LNCaP clone FGC (cell line): ENCODE results near the gene PWWP2B.
A peak's percentile ranks its signal among the peaks of the same experiment; 100 is the strongest.

Source experiments
- DNase-seq: peaks from one replicate; pipeline ENCODE4 v3.0.0-alpha.2; 2011; ENCODE audit warnings: low read depth
- H3K4me3 ChIP-seq: 2 replicates; pipeline ENCODE4 v1.5.1; 2011; ENCODE audit warnings: mild to moderate bottlenecking, low read depth, low read length, control low read depth
- TF ChIP-seq, protein P1 (sequence below): IDR thresholded peaks from 2 replicates; pipeline ENCODE4 v1.5.1; 2012; ENCODE audit warnings: mild to moderate bottlenecking; ENCODE audit not compliant: control insufficient read depth, insufficient read depth; ENCODE audit errors: extremely low read depth

Gene PWWP2B

DNA sequence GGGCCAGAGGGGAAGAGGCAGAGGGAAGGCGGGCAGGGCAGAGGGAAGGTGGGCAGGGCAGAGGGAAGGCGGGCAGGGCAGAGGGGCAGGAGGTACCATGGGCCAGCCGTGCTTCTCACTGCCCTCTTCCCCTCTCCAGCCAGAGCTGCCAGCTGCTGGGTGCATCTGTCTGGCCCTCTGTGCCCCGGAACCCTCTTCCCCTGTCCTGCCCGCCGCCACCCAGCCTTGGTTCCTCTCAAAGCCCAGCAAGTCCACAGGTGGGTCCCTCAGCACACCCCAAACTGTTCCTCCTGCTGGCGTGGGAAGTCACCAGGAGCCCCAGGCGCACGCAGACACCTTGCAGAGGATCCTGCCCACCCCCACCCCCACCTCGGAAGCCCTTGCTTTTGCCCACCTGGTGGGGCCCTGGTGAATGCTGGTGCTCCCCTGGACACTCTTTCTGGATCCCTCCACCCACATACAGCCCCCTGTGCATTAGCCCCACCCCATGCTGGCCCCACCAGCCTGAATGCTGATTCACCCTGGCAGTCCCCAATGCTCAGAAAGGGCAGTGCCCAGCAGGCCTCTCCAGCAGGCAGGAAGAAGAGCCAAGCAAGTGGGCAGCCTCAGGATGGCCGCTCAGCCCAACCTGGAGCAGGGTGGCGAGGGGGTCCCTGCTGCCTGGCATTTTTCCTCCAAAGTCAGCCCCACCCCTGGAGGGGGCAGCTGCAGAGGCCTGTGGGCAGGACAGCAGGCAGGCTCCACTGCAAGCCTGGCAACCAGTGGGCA lies 1.9 kb upstream of the PWWP2B start:
- peak overlapping the region; percentile 51 for H3K4me3 ChIP-seq
- no peak for DNase-seq
- TF ChIP-seq, protein P1, sequence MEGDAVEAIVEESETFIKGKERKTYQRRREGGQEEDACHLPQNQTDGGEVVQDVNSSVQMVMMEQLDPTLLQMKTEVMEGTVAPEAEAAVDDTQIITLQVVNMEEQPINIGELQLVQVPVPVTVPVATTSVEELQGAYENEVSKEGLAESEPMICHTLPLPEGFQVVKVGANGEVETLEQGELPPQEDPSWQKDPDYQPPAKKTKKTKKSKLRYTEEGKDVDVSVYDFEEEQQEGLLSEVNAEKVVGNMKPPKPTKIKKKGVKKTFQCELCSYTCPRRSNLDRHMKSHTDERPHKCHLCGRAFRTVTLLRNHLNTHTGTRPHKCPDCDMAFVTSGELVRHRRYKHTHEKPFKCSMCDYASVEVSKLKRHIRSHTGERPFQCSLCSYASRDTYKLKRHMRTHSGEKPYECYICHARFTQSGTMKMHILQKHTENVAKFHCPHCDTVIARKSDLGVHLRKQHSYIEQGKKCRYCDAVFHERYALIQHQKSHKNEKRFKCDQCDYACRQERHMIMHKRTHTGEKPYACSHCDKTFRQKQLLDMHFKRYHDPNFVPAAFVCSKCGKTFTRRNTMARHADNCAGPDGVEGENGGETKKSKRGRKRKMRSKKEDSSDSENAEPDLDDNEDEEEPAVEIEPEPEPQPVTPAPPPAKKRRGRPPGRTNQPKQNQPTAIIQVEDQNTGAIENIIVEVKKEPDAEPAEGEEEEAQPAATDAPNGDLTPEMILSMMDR: no peak

GRCh38 chr10:132395704-132396493 lies 1.1 kb upstream of the PWWP2B start:
- DNase-seq: no peak
- H3K4me3 ChIP-seq: peak overlapping the region; percentile 51
- TF ChIP-seq, protein P1: no peak

DNA sequence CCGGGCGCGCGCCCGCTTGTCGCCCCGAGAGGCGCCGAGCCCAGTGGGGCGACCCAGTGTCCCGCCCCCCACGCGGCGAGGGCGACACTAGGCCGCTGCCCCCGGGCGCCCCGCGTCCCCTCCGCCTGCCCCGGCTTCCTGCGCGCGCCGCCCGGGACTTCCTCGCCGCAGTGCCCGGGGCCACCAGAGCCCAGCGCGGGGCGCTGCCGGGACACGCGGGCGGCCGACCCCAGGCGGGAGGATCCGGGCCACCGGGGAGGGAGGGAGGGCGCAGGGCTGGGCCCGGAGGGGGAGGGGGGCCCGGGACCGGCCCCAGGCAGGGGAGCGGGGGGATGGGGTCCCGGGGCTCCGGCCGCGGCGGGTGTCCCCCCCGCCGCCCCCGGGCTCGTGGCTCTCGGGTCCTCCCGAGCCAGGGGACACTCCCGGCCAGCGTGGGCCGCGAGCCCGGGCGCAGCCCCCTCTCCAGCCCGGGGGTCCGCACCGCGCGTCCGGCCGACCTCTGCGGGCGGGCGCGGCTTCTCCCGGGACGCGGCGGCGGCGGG lies 435 bp upstream of the PWWP2B start:
- peak overlapping the region; percentile 51 for H3K4me3 ChIP-seq
- TF ChIP-seq, protein P1: peak; percentile 34; the same call in 1 of the 2 replicates
- no peak for DNase-seq

DNA sequence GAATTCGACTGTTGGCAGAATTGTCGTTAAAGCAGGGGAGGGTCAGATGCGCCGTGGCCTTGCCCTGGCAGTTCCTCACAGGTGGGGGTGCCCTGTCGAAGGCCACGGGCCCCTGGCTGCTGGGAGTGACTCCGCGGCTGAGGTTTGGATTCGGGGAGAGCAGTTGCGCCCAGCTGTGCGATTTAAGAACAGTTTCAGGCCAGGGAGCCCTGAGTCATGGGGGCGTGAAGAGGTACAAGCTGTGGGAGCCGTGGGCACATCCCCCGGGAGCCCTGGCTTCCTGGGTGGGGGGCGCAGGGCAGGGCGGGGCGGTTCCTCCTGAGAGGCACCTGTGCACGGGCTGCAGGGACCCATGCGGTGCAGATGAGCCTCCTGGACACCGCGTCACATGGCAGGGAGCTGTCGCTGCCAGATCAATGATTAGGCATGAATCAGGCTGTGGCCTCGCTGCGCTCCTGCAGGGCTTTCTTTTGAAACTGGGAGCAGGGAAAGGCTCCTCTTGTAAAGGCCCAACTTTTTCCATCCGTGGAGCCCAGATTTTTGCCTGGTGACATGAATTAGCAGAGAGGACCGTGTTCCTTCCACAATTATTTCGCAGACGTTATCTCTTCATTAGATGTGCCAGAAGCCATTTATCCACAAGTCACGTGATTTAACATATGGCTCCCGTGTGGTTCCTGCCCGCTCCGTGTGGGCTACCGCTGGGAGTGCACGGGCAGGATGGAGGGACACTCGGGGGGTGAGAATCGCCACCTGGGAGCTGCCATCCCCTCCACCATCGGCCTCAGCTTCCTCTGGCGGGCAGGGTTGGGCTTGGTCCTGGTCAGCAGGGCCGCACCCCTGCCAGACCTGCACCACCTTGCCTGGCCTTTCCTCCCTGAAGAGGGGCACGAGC lies 918 bp downstream of the PWWP2B start:
- peak overlapping the region; percentile 62 for H3K4me3 ChIP-seq
- DNase-seq: no peak
- TF ChIP-seq, protein P1: no peak

- TF ChIP-seq, protein P1: no peak
- no peak for DNase-seq
- peak overlapping the region; percentile 62 for H3K4me3 ChIP-seq
Observed at GRCh38 chr10:132398566-132398991, 1.6 kb downstream of the PWWP2B start.

DNA sequence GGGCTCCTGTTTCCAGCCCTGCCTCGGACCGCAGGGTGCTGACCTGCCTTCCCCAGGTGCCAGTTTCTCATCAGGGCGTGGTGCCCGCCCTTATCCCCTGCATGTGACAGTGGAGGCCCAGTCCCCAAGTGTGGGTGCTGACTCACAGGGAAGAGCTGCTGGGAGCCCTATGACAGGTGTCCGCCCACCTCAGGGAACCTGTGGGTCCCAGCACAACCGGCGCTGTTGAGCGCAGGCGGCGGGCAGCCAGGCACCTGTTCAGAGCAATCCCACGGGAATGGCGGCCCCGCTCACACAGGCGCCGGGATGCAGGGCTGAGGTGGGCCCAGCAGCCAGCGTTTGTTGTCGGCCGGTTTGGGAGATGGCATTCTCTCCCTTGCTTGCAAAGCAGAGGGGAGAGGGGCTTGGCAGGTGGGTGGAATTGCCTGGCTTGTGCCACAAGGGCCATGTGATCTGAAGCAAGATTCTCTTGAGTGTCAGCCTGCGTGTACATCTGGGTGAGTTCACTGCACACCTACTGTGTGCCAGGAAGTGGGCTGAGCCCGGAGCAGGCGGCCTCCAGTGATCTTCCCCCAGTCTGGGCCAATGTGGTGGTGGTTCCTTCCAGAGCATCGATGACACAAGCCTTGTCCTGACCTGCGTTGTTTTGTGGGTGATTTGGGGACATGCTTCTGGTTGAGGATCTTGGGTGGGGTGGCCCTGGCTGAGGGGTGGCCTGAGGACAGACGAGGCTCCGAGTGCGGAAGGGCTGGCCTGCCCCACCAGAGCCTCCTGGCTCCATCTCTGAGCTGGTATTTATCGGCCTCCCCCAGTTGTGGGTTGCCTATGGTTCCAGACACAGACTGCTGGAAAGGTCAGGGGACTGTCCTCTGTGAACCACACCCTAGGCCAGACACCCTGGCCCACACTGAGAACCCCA lies 2.4 kb downstream of the PWWP2B start:
- TF ChIP-seq, protein P1: no peak
- DNase-seq: no peak
- no peak overlapping the region; the same call in 1 of the 2 replicates for H3K4me3 ChIP-seq
